ENCODE measurements around the gene NSUN2.

NSUN2 gene

GRCh38 chr5:6608016-6608415 is 24.8 kb downstream of the NSUN2 start:
- H3K4me3 ChIP-seq (ENCODE audit: low read length in 2 of 2) = no peak overlapping the region
- H3K27ac ChIP-seq (ENCODE audit: low read depth in 2 of 2, low read length in 2 of 2) = no peak overlapping the region
- H3K27me3 ChIP-seq (ENCODE audit: control insufficient read depth in 2 of 2, insufficient read depth in 2 of 2, low read length in 2 of 2) = no peaks in the 10 kb centered on the region
- H3K36me3 ChIP-seq (ENCODE audit: control insufficient read depth in 2 of 2, insufficient read depth in 2 of 2, low read length in 2 of 2) = peaks cover 79% of the 10 kb centered on the region in 2 donors
- no peaks in the 10 kb centered on the region for H3K9me3 ChIP-seq (ENCODE audit: control insufficient read depth in 2 of 2, low read length in 2 of 2)
- no peaks in the 10 kb centered on the region for H3K4me1 ChIP-seq (ENCODE audit: control insufficient read depth in 2 of 2, insufficient read depth in 2 of 2, low read length in 2 of 2)
- no peak overlapping the region for H3K9ac ChIP-seq (ENCODE audit: low read depth in 1 of 2, low read length in 2 of 2)

DNA sequence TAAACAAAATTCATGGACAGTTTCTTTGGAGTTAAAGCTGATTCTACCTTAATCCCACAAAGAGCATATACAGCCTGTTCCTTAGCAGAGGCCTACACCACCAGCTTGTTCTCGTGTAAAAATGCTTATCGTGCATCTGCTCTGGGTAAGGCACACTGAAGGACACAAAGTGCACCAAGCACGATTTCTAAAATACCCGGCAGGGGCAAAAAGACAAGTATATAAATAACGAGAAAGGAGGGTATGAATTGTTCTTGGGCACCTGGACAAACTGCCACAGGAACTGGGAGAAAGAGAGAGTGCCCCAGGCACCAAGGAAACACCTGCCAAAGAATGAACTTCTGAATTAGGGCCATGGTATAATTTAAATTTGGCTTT is 25.3 kb downstream of the NSUN2 start:
- Histone ChIP-seq H3K9me3 (ENCODE audit: control insufficient read depth in 2 of 2, low read length in 2 of 2) (no peaks in the 10 kb centered on the region), H3K9ac (ENCODE audit: low read depth in 1 of 2, low read length in 2 of 2) (no peak overlapping the region), H3K36me3 (ENCODE audit: control insufficient read depth in 2 of 2, insufficient read depth in 2 of 2, low read length in 2 of 2) (peaks cover 74 to 79% of the 10 kb centered on the region in 2 donors), H3K4me1 (ENCODE audit: control insufficient read depth in 2 of 2, insufficient read depth in 2 of 2, low read length in 2 of 2) (no peaks in the 10 kb centered on the region), H3K4me3 (ENCODE audit: low read length in 2 of 2) (no peak overlapping the region), H3K27ac (ENCODE audit: low read depth in 2 of 2, low read length in 2 of 2) (no peak overlapping the region), H3K27me3 (ENCODE audit: control insufficient read depth in 2 of 2, insufficient read depth in 2 of 2, low read length in 2 of 2) (no peaks in the 10 kb centered on the region)

DNA sequence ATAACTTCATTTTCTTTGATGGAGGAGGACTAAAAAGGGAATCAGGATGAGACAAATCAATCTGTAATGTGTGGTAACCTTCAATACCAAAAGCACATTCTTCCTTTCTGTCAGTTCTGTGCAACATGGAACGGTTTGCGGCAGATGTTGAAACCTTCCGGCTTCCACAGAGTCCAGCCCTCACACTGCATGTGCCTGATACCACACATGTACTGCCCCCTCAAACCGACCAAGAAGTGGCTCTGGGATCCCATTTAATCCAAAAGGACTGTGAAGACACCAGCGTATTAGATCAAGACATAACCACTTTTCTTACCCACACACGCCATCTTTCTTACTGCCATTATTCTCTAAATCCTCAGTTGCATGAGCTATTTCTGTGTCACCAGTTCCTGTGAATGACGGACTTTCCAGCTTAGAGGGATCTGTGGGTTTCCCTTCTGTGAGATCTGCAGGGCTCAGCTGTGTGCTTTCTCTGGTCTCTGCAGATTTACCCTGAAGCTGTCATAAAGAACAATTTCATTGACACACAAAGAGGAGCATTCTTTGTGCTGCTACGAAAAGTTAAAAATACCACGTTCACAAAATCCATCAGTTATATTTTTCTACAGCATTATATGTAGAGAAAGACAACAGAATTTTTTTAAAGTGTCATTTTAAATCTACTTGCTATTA is 25.8 kb downstream of the NSUN2 start:
- Histone ChIP-seq H3K4me3 (ENCODE audit: low read length in 2 of 2) (no peak overlapping the region), H3K4me1 (ENCODE audit: control insufficient read depth in 2 of 2, insufficient read depth in 2 of 2, low read length in 2 of 2) (no peaks in the 10 kb centered on the region), H3K9me3 (ENCODE audit: control insufficient read depth in 2 of 2, low read length in 2 of 2) (no peaks in the 10 kb centered on the region), H3K27me3 (ENCODE audit: control insufficient read depth in 2 of 2, insufficient read depth in 2 of 2, low read length in 2 of 2) (no peaks in the 10 kb centered on the region), H3K36me3 (ENCODE audit: control insufficient read depth in 2 of 2, insufficient read depth in 2 of 2, low read length in 2 of 2) (peaks cover 74 to 79% of the 10 kb centered on the region in 2 donors), H3K27ac (ENCODE audit: low read depth in 2 of 2, low read length in 2 of 2) (no peak overlapping the region), H3K9ac (ENCODE audit: low read depth in 1 of 2, low read length in 2 of 2) (no peak overlapping the region)

GRCh38 chr5:6604946-6605345 is 27.9 kb downstream of the NSUN2 start:
- Histone ChIP-seq H3K36me3 (ENCODE audit: control insufficient read depth in 2 of 2, insufficient read depth in 2 of 2, low read length in 2 of 2) (peaks cover 76 to 82% of the 10 kb centered on the region in 2 donors), H3K4me1 (ENCODE audit: control insufficient read depth in 2 of 2, insufficient read depth in 2 of 2, low read length in 2 of 2) (no peaks in the 10 kb centered on the region), H3K9me3 (ENCODE audit: control insufficient read depth in 2 of 2, low read length in 2 of 2) (no peaks in the 10 kb centered on the region), H3K27ac (ENCODE audit: low read depth in 2 of 2, low read length in 2 of 2) (no peak overlapping the region), H3K9ac (ENCODE audit: low read depth in 1 of 2, low read length in 2 of 2) (no peak overlapping the region), H3K4me3 (ENCODE audit: low read length in 2 of 2) (no peak overlapping the region), H3K27me3 (ENCODE audit: control insufficient read depth in 2 of 2, insufficient read depth in 2 of 2, low read length in 2 of 2) (no peaks in the 10 kb centered on the region)

DNA sequence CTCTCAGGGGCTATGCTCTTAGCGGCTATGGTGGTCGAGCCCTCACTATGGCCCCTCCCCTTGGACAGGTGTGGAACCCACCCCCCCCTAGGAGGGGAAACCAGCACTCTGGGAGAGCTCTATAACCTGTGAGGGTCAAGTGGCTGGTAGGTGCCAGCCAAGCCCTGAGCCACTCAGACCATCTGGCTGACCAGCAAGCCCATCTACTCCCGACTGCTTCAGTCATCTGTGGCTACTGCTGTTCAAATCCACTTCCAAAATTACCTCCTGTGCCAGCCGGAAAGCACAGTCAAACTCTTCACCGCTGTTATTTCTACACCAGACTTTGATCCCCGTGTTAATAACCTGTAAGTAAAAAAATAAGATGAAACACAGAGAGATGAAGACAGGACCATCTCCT is 28.5 kb downstream of the NSUN2 start:
- H3K4me3 ChIP-seq (ENCODE audit: low read length in 2 of 2) = no peak overlapping the region
- no peaks in the 10 kb centered on the region for H3K4me1 ChIP-seq (ENCODE audit: control insufficient read depth in 2 of 2, insufficient read depth in 2 of 2, low read length in 2 of 2)
- H3K9me3 ChIP-seq (ENCODE audit: control insufficient read depth in 2 of 2, low read length in 2 of 2) = no peaks in the 10 kb centered on the region
- peaks cover 78 to 82% of the 10 kb centered on the region in 2 donors for H3K36me3 ChIP-seq (ENCODE audit: control insufficient read depth in 2 of 2, insufficient read depth in 2 of 2, low read length in 2 of 2)
- H3K9ac ChIP-seq (ENCODE audit: low read depth in 1 of 2, low read length in 2 of 2) = no peak overlapping the region
- no peak overlapping the region for H3K27ac ChIP-seq (ENCODE audit: low read depth in 2 of 2, low read length in 2 of 2)
- H3K27me3 ChIP-seq (ENCODE audit: control insufficient read depth in 2 of 2, insufficient read depth in 2 of 2, low read length in 2 of 2) = no peaks in the 10 kb centered on the region

DNA sequence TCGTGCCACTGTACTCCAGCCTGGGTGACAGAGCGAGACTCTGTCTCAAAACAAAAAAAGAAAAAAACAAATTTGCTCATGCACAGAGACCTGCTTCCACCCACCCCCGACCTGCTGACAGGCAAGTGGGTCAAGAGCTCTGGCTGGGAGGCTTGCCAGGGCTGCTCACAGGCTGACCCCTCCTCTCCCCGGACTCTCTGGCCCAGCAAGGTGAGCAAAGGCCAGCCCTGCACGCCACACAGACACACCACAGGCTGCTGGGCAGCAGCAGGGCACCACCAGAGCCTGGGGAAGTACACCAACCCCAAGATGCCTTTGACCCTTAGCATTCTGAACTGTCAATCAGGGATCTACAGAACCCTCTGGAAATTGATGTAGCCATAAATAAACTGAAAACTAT is 29.2 kb downstream of the NSUN2 start:
- Histone ChIP-seq H3K4me3 (ENCODE audit: low read length in 2 of 2) (no peak overlapping the region), H3K27me3 (ENCODE audit: control insufficient read depth in 2 of 2, insufficient read depth in 2 of 2, low read length in 2 of 2) (no peaks in the 10 kb centered on the region), H3K36me3 (ENCODE audit: control insufficient read depth in 2 of 2, insufficient read depth in 2 of 2, low read length in 2 of 2) (peaks cover 75 to 80% of the 10 kb centered on the region in 2 donors), H3K9me3 (ENCODE audit: control insufficient read depth in 2 of 2, low read length in 2 of 2) (no peaks in the 10 kb centered on the region), H3K4me1 (ENCODE audit: control insufficient read depth in 2 of 2, insufficient read depth in 2 of 2, low read length in 2 of 2) (no peaks in the 10 kb centered on the region), H3K27ac (ENCODE audit: low read depth in 2 of 2, low read length in 2 of 2) (no peak overlapping the region), H3K9ac (ENCODE audit: low read depth in 1 of 2, low read length in 2 of 2) (no peak overlapping the region)

DNA sequence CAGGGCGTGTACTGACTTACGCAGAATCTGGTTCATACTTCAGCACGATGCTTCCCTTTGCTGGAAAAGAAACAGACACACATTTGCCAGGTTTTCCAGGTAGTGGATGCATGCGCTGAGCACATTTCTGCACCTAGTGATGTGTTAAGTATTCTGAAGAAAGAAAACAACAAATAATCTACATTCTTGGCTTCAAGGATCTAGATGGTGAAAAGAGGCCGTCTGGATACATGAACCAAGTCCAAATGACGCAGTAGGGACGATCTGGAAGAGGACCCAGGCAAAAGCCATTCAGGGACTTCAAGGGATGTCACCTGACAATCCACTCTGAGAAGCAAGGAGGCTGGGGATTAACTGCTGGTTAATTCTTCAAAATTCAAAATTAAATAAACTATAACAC is 30.4 kb downstream of the NSUN2 start:
- no peak overlapping the region for H3K27ac ChIP-seq (ENCODE audit: low read depth in 2 of 2, low read length in 2 of 2)
- peaks cover 64 to 72% of the 10 kb centered on the region in 2 donors for H3K36me3 ChIP-seq (ENCODE audit: control insufficient read depth in 2 of 2, insufficient read depth in 2 of 2, low read length in 2 of 2)
- no peaks in the 10 kb centered on the region for H3K27me3 ChIP-seq (ENCODE audit: control insufficient read depth in 2 of 2, insufficient read depth in 2 of 2, low read length in 2 of 2)
- H3K9me3 ChIP-seq (ENCODE audit: control insufficient read depth in 2 of 2, low read length in 2 of 2) = no peaks in the 10 kb centered on the region
- no peak overlapping the region for H3K9ac ChIP-seq (ENCODE audit: low read depth in 1 of 2, low read length in 2 of 2)
- H3K4me3 ChIP-seq (ENCODE audit: low read length in 2 of 2) = no peak overlapping the region
- H3K4me1 ChIP-seq (ENCODE audit: control insufficient read depth in 2 of 2, insufficient read depth in 2 of 2, low read length in 2 of 2) = no peaks in the 10 kb centered on the region

GRCh38 chr5:6601816-6602215 is 31.0 kb downstream of the NSUN2 start:
- Histone ChIP-seq H3K27ac (ENCODE audit: low read depth in 2 of 2, low read length in 2 of 2) (no peak overlapping the region), H3K9me3 (ENCODE audit: control insufficient read depth in 2 of 2, low read length in 2 of 2) (no peaks in the 10 kb centered on the region), H3K27me3 (ENCODE audit: control insufficient read depth in 2 of 2, insufficient read depth in 2 of 2, low read length in 2 of 2) (no peaks in the 10 kb centered on the region), H3K36me3 (ENCODE audit: control insufficient read depth in 2 of 2, insufficient read depth in 2 of 2, low read length in 2 of 2) (peaks cover 58 to 71% of the 10 kb centered on the region in 2 donors), H3K4me1 (ENCODE audit: control insufficient read depth in 2 of 2, insufficient read depth in 2 of 2, low read length in 2 of 2) (no peaks in the 10 kb centered on the region), H3K9ac (ENCODE audit: low read depth in 1 of 2, low read length in 2 of 2) (no peak overlapping the region), H3K4me3 (ENCODE audit: low read length in 2 of 2) (no peak overlapping the region)

DNA sequence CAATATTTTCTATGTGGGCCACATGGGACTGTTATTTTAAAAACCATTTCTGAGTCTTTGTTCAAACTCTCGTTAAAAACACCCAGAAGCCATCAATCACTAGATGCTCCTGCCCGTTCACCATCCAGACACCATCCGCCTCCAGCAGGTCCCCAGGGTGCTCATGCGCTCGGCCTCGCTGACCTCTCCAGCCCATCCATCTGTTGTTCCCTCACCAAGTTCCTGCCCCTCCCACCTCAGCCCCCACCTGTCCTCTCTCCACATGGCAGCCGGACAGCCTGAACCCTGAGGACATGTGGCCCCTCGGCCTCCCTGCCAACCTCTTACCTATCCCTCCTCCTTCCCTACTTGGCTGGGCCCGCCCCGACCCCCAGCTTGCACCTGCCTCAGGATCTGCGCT is 31.6 kb downstream of the NSUN2 start:
- Histone ChIP-seq H3K9me3 (ENCODE audit: control insufficient read depth in 2 of 2, low read length in 2 of 2) (no peaks in the 10 kb centered on the region), H3K36me3 (ENCODE audit: control insufficient read depth in 2 of 2, insufficient read depth in 2 of 2, low read length in 2 of 2) (peaks cover 54 to 74% of the 10 kb centered on the region in 2 donors), H3K4me1 (ENCODE audit: control insufficient read depth in 2 of 2, insufficient read depth in 2 of 2, low read length in 2 of 2) (no peaks in the 10 kb centered on the region), H3K4me3 (ENCODE audit: low read length in 2 of 2) (no peak overlapping the region), H3K9ac (ENCODE audit: low read depth in 1 of 2, low read length in 2 of 2) (no peak overlapping the region), H3K27ac (ENCODE audit: low read depth in 2 of 2, low read length in 2 of 2) (no peak overlapping the region), H3K27me3 (ENCODE audit: control insufficient read depth in 2 of 2, insufficient read depth in 2 of 2, low read length in 2 of 2) (no peaks in the 10 kb centered on the region)

GRCh38 chr5:6599739-6600138 is 33.1 kb downstream of the NSUN2 start:
- H3K36me3 ChIP-seq (ENCODE audit: control insufficient read depth in 2 of 2, insufficient read depth in 2 of 2, low read length in 2 of 2) = peaks cover 46 to 66% of the 10 kb centered on the region in 2 donors
- H3K4me1 ChIP-seq (ENCODE audit: control insufficient read depth in 2 of 2, insufficient read depth in 2 of 2, low read length in 2 of 2) = no peaks in the 10 kb centered on the region
- no peak overlapping the region for H3K4me3 ChIP-seq (ENCODE audit: low read length in 2 of 2)
- H3K9ac ChIP-seq (ENCODE audit: low read depth in 1 of 2, low read length in 2 of 2) = no peak overlapping the region
- no peaks in the 10 kb centered on the region for H3K27me3 ChIP-seq (ENCODE audit: control insufficient read depth in 2 of 2, insufficient read depth in 2 of 2, low read length in 2 of 2)
- H3K27ac ChIP-seq (ENCODE audit: low read depth in 2 of 2, low read length in 2 of 2) = no peak overlapping the region
- H3K9me3 ChIP-seq (ENCODE audit: control insufficient read depth in 2 of 2, low read length in 2 of 2) = no peaks in the 10 kb centered on the region

Data from mucosa of rectum (tissue), 2 donors.